IMR-90 (cell line): ENCODE data around the gene C20orf173. TPM values are rescaled to one million over a fixed set of nuclear protein-coding genes. Genes with fewer than 3 reads are reported as not detected.

ENCODE experiments used
- ATAC-seq: fragments of 200-7000 bp; cut with Tn5 transposase; 2 replicates; pipeline ENCODE4 v1.9.1; 2020; ENCODE audit warnings: low read depth, mild to moderate bottlenecking, moderate library complexity
- BruUV-seq: library from RNA; stranded (reverse); fragments of 400-500 nt; replicated peaks from 2 replicates; lab custom pipeline; 2021; lab: Mats Ljungman, UMichigan
- CTCF ChIA-PET: fragments of 300-600 bp; formaldehyde crosslinking; extraction: SDS; loops from one replicate; lab custom pipeline; 2021; ENCODE audit warnings: antibody characterized with exemption; lab: Yijun Ruan, JAX
- POLR2A ChIA-PET: fragments of 300-600 bp; sonication (Branson Sonifier 250); formaldehyde crosslinking; loops from one replicate; lab custom pipeline; 2022; ENCODE audit warnings: antibody characterized with exemption; ENCODE audit not compliant: unreplicated experiment; lab: Charles Lee
- DNase-seq: peaks from one replicate; pipeline ENCODE4 v3.0.0; 2013
- H2AFZ ChIP-seq: replicated peaks from 2 replicates; pipeline ENCODE3; 2013; ENCODE audit warnings: low read length, mild to moderate bottlenecking; ENCODE audit not compliant: poor library complexity
- H2AK5ac ChIP-seq: 2 replicates; pipeline ENCODE4 v1.6.1; 2013; ENCODE audit warnings: low read depth, low read length, inconsistent platforms
- H2AK9ac ChIP-seq: replicated peaks from 2 replicates; pipeline ENCODE3; 2013; ENCODE audit warnings: mild to moderate bottlenecking, low read depth, low read length, moderate library complexity; ENCODE audit not compliant: poor library complexity
- H2BK120ac ChIP-seq: 2 replicates; pipeline ENCODE4 v1.6.1; 2013; ENCODE audit warnings: low read depth, low read length, inconsistent platforms
- H2BK15ac ChIP-seq: 3 replicates; pipeline ENCODE4 v1.6.1; 2013; ENCODE audit warnings: low read depth, low read length, inconsistent platforms
- H2BK20ac ChIP-seq: 2 replicates; pipeline ENCODE4 v1.6.1; 2013; ENCODE audit warnings: low read depth, mild to moderate bottlenecking, inconsistent platforms, low read length, moderate library complexity
- H2BK5ac ChIP-seq: 2 replicates; pipeline ENCODE4 v1.6.1; 2013; ENCODE audit warnings: mild to moderate bottlenecking, low read depth, low read length, inconsistent platforms; ENCODE audit not compliant: poor library complexity, severe bottlenecking
- H3K14ac ChIP-seq: replicated peaks from 2 replicates; pipeline ENCODE4 v1.6.1; 2013; ENCODE audit warnings: low read depth, low read length, inconsistent platforms
- H3K18ac ChIP-seq: 2 replicates; pipeline ENCODE4 v1.6.1; 2013; ENCODE audit warnings: low read depth, low read length, control low read depth
- H3K23ac ChIP-seq: 2 replicates; pipeline ENCODE4 v1.6.1; 2013; ENCODE audit warnings: low read depth, low read length, inconsistent platforms
- H3K27ac ChIP-seq: 2 replicates; pipeline ENCODE4 v1.5.1; 2013; ENCODE audit warnings: mild to moderate bottlenecking, control low read depth, low read length; ENCODE audit not compliant: insufficient read depth
- H3K27me3 ChIP-seq: 2 replicates; pipeline ENCODE4 v1.6.1; 2013; ENCODE audit warnings: low read length; ENCODE audit not compliant: control insufficient read depth, insufficient read depth
- H3K36me3 ChIP-seq: 2 replicates; pipeline ENCODE4 v1.6.1; 2013; ENCODE audit warnings: low read length, mixed read lengths; ENCODE audit not compliant: control insufficient read depth, insufficient read depth
- H3K4ac ChIP-seq: 2 replicates; pipeline ENCODE4 v1.6.1; 2013; ENCODE audit warnings: low read depth, low read length, inconsistent platforms
- H3K4me1 ChIP-seq: 2 replicates; pipeline ENCODE4 v1.6.1; 2013; ENCODE audit warnings: low read length, mixed read lengths; ENCODE audit not compliant: control insufficient read depth, insufficient read depth
- H3K4me2 ChIP-seq: 2 replicates; pipeline ENCODE4 v1.6.1; 2013; ENCODE audit warnings: low read depth, mild to moderate bottlenecking, control low read depth, low read length, moderate library complexity
- H3K4me3 ChIP-seq: 2 replicates; pipeline ENCODE4 v1.5.1; 2013; ENCODE audit warnings: low read depth, mild to moderate bottlenecking, control low read depth, low read length, moderate library complexity; ENCODE audit not compliant: insufficient read depth
- H3K56ac ChIP-seq: 2 replicates; pipeline ENCODE4 v1.6.1; 2013; ENCODE audit warnings: low read length, inconsistent platforms; ENCODE audit not compliant: insufficient read depth; ENCODE audit errors: extremely low read depth
- H3K79me1 ChIP-seq, 2 experiments: 2 replicates each; pipeline ENCODE4 v1.6.1; 2013; ENCODE audit warnings: low read length in 2 of 2, inconsistent platforms in 1 of 2, low read depth in 1 of 2
- H3K9ac ChIP-seq: 2 replicates; pipeline ENCODE4 v1.6.1; 2013; ENCODE audit warnings: low read depth, low read length, control low read depth
- H3K9me1 ChIP-seq: 2 replicates; pipeline ENCODE4 v1.6.1; 2013; ENCODE audit warnings: low read length, inconsistent platforms; ENCODE audit not compliant: insufficient read depth
- H3K9me3 ChIP-seq: 2 replicates; pipeline ENCODE4 v1.6.1; 2013; ENCODE audit warnings: low read length; ENCODE audit not compliant: control insufficient read depth, insufficient read depth
- H4K20me1 ChIP-seq: 2 replicates; pipeline ENCODE4 v1.6.1; 2013; ENCODE audit warnings: low read length, inconsistent platforms; ENCODE audit not compliant: insufficient read depth
- H4K5ac ChIP-seq: 2 replicates; pipeline ENCODE4 v1.6.1; 2013; ENCODE audit warnings: mild to moderate bottlenecking, low read depth, low read length, control low read depth
- H4K8ac ChIP-seq, 2 experiments: 2 replicates each; pipeline ENCODE4 v1.6.1; 2013; ENCODE audit warnings: low read depth in 2 of 2, low read length in 2 of 2, control low read depth in 1 of 2, inconsistent platforms in 1 of 2
- H4K91ac ChIP-seq: 2 replicates; pipeline ENCODE4 v1.6.1; 2013; ENCODE audit warnings: low read depth, low read length, inconsistent platforms; ENCODE audit not compliant: insufficient read depth
- BHLHE40 ChIP-seq: fragments of 150-350 bp; IDR thresholded peaks from 2 replicates; pipeline ENCODE4 v1.6.1; 2016; ENCODE audit warnings: mild to moderate bottlenecking, low read depth, low read length
- CEBPB ChIP-seq: IDR thresholded peaks from 2 replicates; pipeline ENCODE4 v1.6.1; 2012; ENCODE audit warnings: low read depth, low read length, improper control_type of control experiment
- CHD1 ChIP-seq: IDR thresholded peaks from 2 replicates; pipeline ENCODE4 v1.6.1; 2012; ENCODE audit warnings: low read depth, low read length, improper control_type of control experiment
- FOS ChIP-seq: fragments of 150-350 bp; IDR thresholded peaks from 2 replicates; pipeline ENCODE4 v1.6.1; 2016; ENCODE audit warnings: low read depth, low read length
- MAFK ChIP-seq: IDR thresholded peaks from 2 replicates; pipeline ENCODE4 v1.6.1; 2012; ENCODE audit warnings: low read depth, low read length, improper control_type of control experiment
- MAZ ChIP-seq: IDR thresholded peaks from 2 replicates; pipeline ENCODE4 v1.6.1; 2012; ENCODE audit warnings: low read depth, mild to moderate bottlenecking, low read length, improper control_type of control experiment, moderate library complexity, borderline replicate concordance
- NFE2L2 ChIP-seq: fragments of 150-350 bp; IDR thresholded peaks from 2 replicates; pipeline ENCODE4 v1.6.1; 2016; ENCODE audit warnings: low read depth, mild to moderate bottlenecking, low read length
- POLR2A ChIP-seq: IDR thresholded peaks from 2 replicates; pipeline ENCODE4 v1.6.1; 2012; ENCODE audit warnings: mild to moderate bottlenecking, low read depth, low read length
- RAD21 ChIP-seq: IDR thresholded peaks from 2 replicates; pipeline ENCODE4 v1.6.1; 2012; ENCODE audit warnings: low read length, improper control_type of control experiment
- SMC3 ChIP-seq: fragments of 150-350 bp; IDR thresholded peaks from 2 replicates; pipeline ENCODE4 v1.6.1; 2016; ENCODE audit warnings: low read depth, mild to moderate bottlenecking, antibody characterized with exemption, low read length, moderate library complexity
- dilution Hi-C: fragments of 300-500 bp; cut with HindIII; formaldehyde crosslinking; loops from one replicate; pipeline ENCODE4 v1.14.3; 2018; ENCODE audit warnings: low sequenced_read_pairs; ENCODE audit not compliant: unreplicated experiment
- in situ Hi-C: fragments of 300-500 bp; cut with MboI; formaldehyde crosslinking; loops from 3 replicates; pipeline ENCODE4 v1.14.3; 2019; ENCODE audit warnings: low sequenced_read_pairs, inconsistent platforms, mixed read lengths
- intact Hi-C: fragments of 100-400 bp; cut with micrococcal nuclease; formaldehyde crosslinking; loops from 2 replicates; pipeline ENCODE4 v1.10.0; 2022
- polyA plus RNA-seq, 3 experiments: library from polyadenylated mRNA; depleted of rRNA; stranded (reverse); fragments of >200 nt; gene quantifications; 2 replicates each; pipeline ENCODE4 v1.2.3, GENCODE V29; 2012; ENCODE audit warnings: low replicate concordance in 1 of 3
- total RNA-seq: library from RNA; depleted of rRNA; stranded (reverse); fragments of >200 nt; gene quantifications from 2 replicates; pipeline ENCODE4 v1.2.3, GENCODE V29; 2012
- TF ChIP-seq, protein P1 (sequence below): conservative IDR thresholded peaks from 2 replicates; pipeline ENCODE4 v1.5.1; 2012; ENCODE audit warnings: mild to moderate bottlenecking, low read depth, low read length, improper control_type of control experiment
- TF ChIP-seq, protein P2 (sequence below): fragments of 150-350 bp; IDR thresholded peaks from 2 replicates; pipeline ENCODE4 v1.6.1; 2017; ENCODE audit warnings: mild to moderate bottlenecking, antibody characterized with exemption, low read length, low read depth

The C20orf173 gene
- total and polyA plus RNA-seq, 2 of the 4 experiments (the other 2 are of a cell fraction): not detected

DNA sequence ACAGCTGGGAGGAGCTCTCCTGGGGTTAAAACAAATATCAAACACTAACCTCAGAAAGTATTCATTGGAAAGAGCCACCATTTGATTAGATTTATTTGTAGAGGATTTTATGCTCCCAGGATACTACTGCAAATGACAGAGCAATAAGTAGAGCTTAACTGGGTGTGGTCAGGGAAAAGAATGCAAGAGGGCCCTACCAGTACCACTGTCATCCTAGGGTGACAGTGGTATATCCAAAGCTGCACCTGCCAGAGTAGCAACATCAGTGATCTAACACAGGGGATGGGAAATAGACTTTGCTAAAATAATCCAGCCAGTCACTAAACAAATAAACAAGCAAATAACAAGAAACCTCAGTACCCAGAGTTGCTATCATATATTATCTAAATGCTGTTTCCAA lies 42.1 kb upstream of the C20orf173 start:
- Histone ChIP-seq H3K9me1 (no peaks in the 10 kb centered on the region), H3K36me3 (no peaks in the 10 kb centered on the region), H3K56ac (no peak overlapping the region), H3K4me2 (no peak overlapping the region), H2BK15ac (no peak overlapping the region), H2BK5ac (no peak overlapping the region), H2AK9ac (no peak overlapping the region), H4K91ac (no peak overlapping the region), H2BK20ac (no peak overlapping the region), H3K9me3 (peaks cover 3% of the 10 kb centered on the region; the same call in 1 of the 2 replicates), H3K9ac (no peak overlapping the region), H4K8ac (no peak overlapping the region), H3K4ac (no peak overlapping the region), H3K18ac (no peak overlapping the region), H3K23ac (no peak overlapping the region), H3K27me3 (peaks cover 6% of the 10 kb centered on the region; the same call in 1 of the 2 replicates), H3K14ac (no peak overlapping the region), H2BK120ac (no peak overlapping the region), H2AFZ (no peak overlapping the region), H4K5ac (no peak overlapping the region), H2AK5ac (no peak overlapping the region), H3K4me1 (no peaks in the 10 kb centered on the region), H3K4me3 (no peak overlapping the region), H3K79me1 (no peaks in the 10 kb centered on the region), H3K27ac (no peak overlapping the region), H4K20me1 (no peaks in the 10 kb centered on the region)
- TF ChIP-seq, protein P1, sequence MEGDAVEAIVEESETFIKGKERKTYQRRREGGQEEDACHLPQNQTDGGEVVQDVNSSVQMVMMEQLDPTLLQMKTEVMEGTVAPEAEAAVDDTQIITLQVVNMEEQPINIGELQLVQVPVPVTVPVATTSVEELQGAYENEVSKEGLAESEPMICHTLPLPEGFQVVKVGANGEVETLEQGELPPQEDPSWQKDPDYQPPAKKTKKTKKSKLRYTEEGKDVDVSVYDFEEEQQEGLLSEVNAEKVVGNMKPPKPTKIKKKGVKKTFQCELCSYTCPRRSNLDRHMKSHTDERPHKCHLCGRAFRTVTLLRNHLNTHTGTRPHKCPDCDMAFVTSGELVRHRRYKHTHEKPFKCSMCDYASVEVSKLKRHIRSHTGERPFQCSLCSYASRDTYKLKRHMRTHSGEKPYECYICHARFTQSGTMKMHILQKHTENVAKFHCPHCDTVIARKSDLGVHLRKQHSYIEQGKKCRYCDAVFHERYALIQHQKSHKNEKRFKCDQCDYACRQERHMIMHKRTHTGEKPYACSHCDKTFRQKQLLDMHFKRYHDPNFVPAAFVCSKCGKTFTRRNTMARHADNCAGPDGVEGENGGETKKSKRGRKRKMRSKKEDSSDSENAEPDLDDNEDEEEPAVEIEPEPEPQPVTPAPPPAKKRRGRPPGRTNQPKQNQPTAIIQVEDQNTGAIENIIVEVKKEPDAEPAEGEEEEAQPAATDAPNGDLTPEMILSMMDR: no peak
- no peak for TF ChIP-seq CHD1
- TF ChIP-seq MAZ: no peak
- TF ChIP-seq MAFK: no peak
- TF ChIP-seq, protein P2, sequence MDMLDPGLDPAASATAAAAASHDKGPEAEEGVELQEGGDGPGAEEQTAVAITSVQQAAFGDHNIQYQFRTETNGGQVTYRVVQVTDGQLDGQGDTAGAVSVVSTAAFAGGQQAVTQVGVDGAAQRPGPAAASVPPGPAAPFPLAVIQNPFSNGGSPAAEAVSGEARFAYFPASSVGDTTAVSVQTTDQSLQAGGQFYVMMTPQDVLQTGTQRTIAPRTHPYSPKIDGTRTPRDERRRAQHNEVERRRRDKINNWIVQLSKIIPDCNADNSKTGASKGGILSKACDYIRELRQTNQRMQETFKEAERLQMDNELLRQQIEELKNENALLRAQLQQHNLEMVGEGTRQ: no peak
- TF ChIP-seq RAD21: no peak
- no peak for TF ChIP-seq FOS
- no peak for TF ChIP-seq CEBPB
- TF ChIP-seq POLR2A: no peak
- no peak for TF ChIP-seq SMC3
- no peak for TF ChIP-seq NFE2L2
- TF ChIP-seq BHLHE40: no peak
- in situ Hi-C loops: no loop called here
- intact Hi-C loops: no loop called here
- CTCF ChIA-PET: no interaction called here
- DNase-seq: no peak
- no peak for ATAC-seq
- no TSS peak for BruUV-seq
- POLR2A ChIA-PET: no interaction called here
- dilution Hi-C loops: no loop called here
